Activated naive CD8-positive, alpha-beta T cell treated with anti-CD3 and anti-CD28 coated beads, Interleukin-2, amount 50 U/mL, for 24 hours (primary cell): Measurements from ENCODE around the gene CIART.
"Not testable (repeated sequence)": the region's sequence is repeated elsewhere in the genome, so short reads cannot be mapped to it uniquely, and the experiment has no call there.

Experiments used
- ATAC-seq: fragments of 150-1000 bp; cut with Tn5 transposase; one replicate; pipeline ENCODE4 v1.10.0; 2021
- DNase-seq: peaks from one replicate; pipeline ENCODE4 v3.0.0; 2021
- H3K27ac Mint-ChIP-seq: one replicate; pipeline ENCODE4 v1.8.0; 2021; ENCODE audit warnings: mild to moderate bottlenecking, mixed read lengths
- H3K27me3 Mint-ChIP-seq: one replicate; pipeline ENCODE4 v1.8.0; 2021; ENCODE audit warnings: mixed read lengths
- H3K36me3 Mint-ChIP-seq: one replicate; pipeline ENCODE4 v1.8.0; 2021; ENCODE audit warnings: low read depth, mixed read lengths
- H3K4me1 Mint-ChIP-seq: one replicate; pipeline ENCODE4 v1.8.0; 2021; ENCODE audit warnings: mixed read lengths
- H3K4me3 Mint-ChIP-seq: one replicate; pipeline ENCODE4 v1.8.0; 2021; ENCODE audit warnings: mild to moderate bottlenecking, moderate library complexity, mixed read lengths
- H3K9me3 Mint-ChIP-seq: one replicate; pipeline ENCODE4 v1.8.0; 2021; ENCODE audit warnings: mixed read lengths

Gene CIART

DNA sequence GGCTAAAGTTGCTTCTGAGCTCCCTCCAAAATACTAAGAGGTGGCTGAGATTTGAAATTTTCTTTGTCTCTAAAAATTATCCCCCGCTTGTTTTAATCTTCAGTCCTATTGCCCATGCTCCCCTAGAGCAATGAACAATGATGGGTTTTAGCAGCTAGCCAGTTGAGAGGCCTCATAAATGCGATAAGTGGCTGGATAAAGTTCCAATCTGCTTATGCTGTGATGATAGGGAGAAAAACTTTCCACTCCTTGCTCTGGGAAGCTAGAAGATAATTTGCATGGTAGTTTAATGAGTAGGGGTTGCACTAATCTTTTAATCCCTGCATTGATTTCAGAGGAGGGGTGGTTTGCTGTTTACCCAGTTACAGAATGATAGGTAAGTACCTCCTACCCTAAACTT is 29.4 kb downstream of the CIART start:
- no peak for ATAC-seq
- Mint-ChIP-seq H3K36me3 (peaks cover 21% of the 10 kb centered on the region), H3K9me3 (no peaks in the 10 kb centered on the region), H3K27me3 (no peaks in the 10 kb centered on the region), H3K27ac (no peak overlapping the region), H3K4me1 (no peaks in the 10 kb centered on the region), H3K4me3 (no peak overlapping the region)
- no peak for DNase-seq

DNA sequence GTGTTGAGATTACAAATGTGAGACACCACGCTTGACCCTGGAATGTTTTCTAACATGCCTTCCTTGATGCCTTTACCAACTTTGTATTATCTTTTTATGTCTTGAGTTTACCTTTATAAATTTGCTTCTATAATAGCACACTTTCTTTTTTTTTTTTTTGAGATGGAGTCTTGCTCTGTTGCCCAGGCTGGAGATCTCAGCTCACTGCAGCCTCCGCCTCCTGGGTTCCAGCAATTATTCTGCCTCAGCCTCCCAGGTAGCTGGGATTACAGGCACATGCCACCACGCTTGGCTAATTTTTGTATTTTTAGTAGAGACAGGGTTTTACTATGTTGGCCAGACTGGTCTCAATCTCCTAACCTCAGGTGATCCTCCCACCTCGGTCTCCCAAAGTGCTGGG is 32.3 kb downstream of the CIART start:
- H3K27me3 Mint-ChIP-seq, H3K36me3 Mint-ChIP-seq, DNase-seq, ATAC-seq, H3K9me3 Mint-ChIP-seq, H3K27ac Mint-ChIP-seq, H3K4me1 Mint-ChIP-seq, H3K4me3 Mint-ChIP-seq: not testable (repeated sequence)

DNA sequence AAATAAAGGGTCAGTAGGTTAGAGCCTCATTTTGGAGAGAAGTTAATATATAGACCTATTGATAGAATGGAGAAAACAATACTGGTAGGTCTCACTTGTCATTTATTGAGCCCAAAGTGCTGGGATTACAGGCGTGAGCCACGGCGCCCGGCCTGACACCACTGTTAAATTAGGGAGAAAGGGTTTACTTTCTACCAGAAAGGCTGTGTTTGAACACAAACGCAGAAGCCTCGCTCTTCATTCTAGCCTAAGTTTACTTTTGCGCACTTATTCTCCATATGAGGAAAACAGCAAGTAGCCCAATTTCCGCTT is 38.3 kb downstream of the CIART start:
- H3K9me3 Mint-ChIP-seq: no peaks in the 10 kb centered on the region
- ATAC-seq: no peak

DNA sequence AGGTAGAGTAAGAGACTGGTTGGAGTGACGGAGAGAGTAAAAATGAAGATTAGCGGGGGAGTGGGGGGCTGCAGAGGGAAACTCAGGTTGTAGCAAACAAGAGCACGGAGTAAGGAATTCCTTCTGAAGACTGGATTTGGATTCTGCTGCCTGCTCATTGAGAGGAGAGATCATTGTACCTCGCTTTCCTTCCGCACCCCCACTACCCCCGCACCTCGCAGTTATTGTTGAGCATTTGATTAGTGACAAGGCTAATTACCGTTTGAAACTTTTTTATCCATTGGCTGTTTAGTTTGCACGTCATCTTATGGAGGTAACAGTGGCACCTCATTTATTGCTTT is 39.4 kb downstream of the CIART start:
- DNase-seq (no peak), ATAC-seq (no peak)
- H3K36me3 Mint-ChIP-seq: peaks cover 30% of the 10 kb centered on the region

More for the DNA sequence above, 38.3 kb downstream of the CIART start:
- Mint-ChIP-seq H3K36me3 (peaks cover 19% of the 10 kb centered on the region), H3K27me3 (peaks cover 3% of the 10 kb centered on the region), H3K27ac (peak overlapping the region; percentile 96), H3K4me1 (peaks cover 29% of the 10 kb centered on the region), H3K4me3 (peak overlapping the region; percentile 98)
- peak; percentile 9 for DNase-seq

DNA sequence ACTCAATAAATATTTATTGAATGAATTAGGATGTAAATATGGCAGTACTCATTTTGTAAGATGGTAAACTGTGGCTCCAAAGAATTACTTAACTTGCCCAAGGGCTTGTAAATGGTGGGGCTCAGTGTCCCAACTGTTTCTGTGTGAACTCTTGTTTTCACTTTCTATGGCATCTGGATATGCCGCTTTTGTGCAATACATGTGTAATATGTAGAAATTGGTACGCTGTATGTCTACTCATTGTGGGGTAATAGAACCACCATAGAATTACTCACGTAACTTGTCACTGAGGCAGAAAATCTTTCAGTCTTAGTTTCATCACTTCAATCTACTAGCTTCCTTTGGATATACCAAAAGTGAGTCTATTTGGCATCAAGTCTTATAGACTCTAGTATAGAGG is 40.0 kb downstream of the CIART start:
- peak; percentile 40 for ATAC-seq
- DNase-seq: no peak
- H3K36me3 Mint-ChIP-seq: peaks cover 32% of the 10 kb centered on the region
- H3K4me1 Mint-ChIP-seq: peaks cover 33% of the 10 kb centered on the region
- H3K9me3 Mint-ChIP-seq: no peaks in the 10 kb centered on the region
- H3K27ac Mint-ChIP-seq: peak overlapping the region; percentile 96
- H3K27me3 Mint-ChIP-seq: peaks cover 3% of the 10 kb centered on the region
- peak overlapping the region; percentile 98 for H3K4me3 Mint-ChIP-seq

More for the DNA sequence above, 39.4 kb downstream of the CIART start:
- H3K4me3 Mint-ChIP-seq: peak overlapping the region; percentile 98
- peak overlapping the region; percentile 96 for H3K27ac Mint-ChIP-seq
- H3K27me3 Mint-ChIP-seq: peaks cover 3% of the 10 kb centered on the region
- peaks cover 33% of the 10 kb centered on the region for H3K4me1 Mint-ChIP-seq
- H3K9me3 Mint-ChIP-seq: no peaks in the 10 kb centered on the region

DNA sequence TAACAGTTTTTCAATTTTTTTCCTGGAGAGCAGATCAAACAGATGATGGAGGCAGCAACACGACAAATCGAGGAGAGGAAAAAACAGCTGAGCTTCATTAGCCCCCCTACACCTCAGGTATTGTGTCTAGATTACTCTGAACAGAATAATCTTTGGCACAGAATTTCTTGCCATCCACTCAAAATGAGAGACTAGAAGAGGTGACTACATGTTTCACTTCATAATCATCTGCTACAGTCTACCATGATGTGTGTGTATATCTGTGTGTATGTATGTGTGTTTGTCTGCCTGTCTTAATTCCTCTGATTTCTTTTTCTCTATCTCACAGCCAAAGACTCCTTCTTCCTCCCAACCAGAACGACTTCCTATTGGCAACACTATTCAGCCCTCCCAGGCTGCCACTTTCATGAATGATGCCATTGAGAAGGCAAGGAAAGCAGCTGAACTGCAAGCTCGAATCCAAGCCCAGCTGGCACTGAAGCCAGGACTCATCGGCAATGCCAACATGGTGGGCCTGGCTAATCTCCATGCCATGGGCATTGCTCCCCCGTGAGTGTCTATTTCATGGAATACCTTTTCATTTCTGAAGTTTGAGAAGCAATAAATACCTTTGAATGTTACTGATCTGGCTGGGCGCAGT is 50.4 kb downstream of the CIART start:
- no peak for ATAC-seq
- no peak for DNase-seq
- Mint-ChIP-seq H3K9me3 (no peaks in the 10 kb centered on the region), H3K27me3 (no peaks in the 10 kb centered on the region), H3K27ac (peak overlapping the region; percentile 2), H3K36me3 (peaks cover 55% of the 10 kb centered on the region), H3K4me3 (no peak overlapping the region), H3K4me1 (no peaks in the 10 kb centered on the region)
